ENCODE results near the gene THSD4.
"Not testable (repeated sequence)": the region's sequence is repeated elsewhere in the genome, so short reads cannot be mapped to it uniquely, and the experiment has no call there.

Gene THSD4

GRCh38 chr15:71437404-71437803 is 322.1 kb downstream of the THSD4 start:
- no peak overlapping the region for H3K4me2 ChIP-seq (ENCODE audit: low read depth, low read length, poor library complexity, severe bottlenecking)

GRCh38 chr15:71437919-71438318 is 322.6 kb downstream of the THSD4 start:
- Histone ChIP-seq H4K20me1 (ENCODE audit: insufficient read depth, low read length, poor library complexity, severe bottlenecking) (no peaks in the 10 kb centered on the region), H3F3A (ENCODE audit: low read depth) (no peaks in the 10 kb centered on the region), H3K79me2 (ENCODE audit: insufficient read depth, low read length) (no peaks in the 10 kb centered on the region), H3K9me3 (ENCODE audit: insufficient read depth, low read depth, low read length) (no peaks in the 10 kb centered on the region), H3K9me2 (replicated peaks; ENCODE audit: low read depth, low read length) (no peaks in the 10 kb centered on the region), H3K4me1 (ENCODE audit: insufficient read depth, low read length, poor library complexity, severe bottlenecking) (no peaks in the 10 kb centered on the region), H3K36me3 (ENCODE audit: insufficient read depth, low read length) (no peaks in the 10 kb centered on the region), H3K4me2 (ENCODE audit: low read depth, low read length, poor library complexity, severe bottlenecking) (no peak overlapping the region), H3K4me3 (ENCODE audit: low read length, poor library complexity, severe bottlenecking) (no peak overlapping the region), H3K27me3 (ENCODE audit: insufficient read depth, low read length, poor library complexity, severe bottlenecking) (no peaks in the 10 kb centered on the region), H3K9ac (ENCODE audit: low read depth, low read length, poor library complexity, severe bottlenecking) (no peak overlapping the region), H2AFZ (ENCODE audit: low read length) (no peak overlapping the region)
- TF ChIP-seq EZH2phosphoT487 (IDR thresholded peaks at IDR 0.05; ENCODE audit: borderline replicate concordance), result no peak

More at GRCh38 chr15:71437404-71437803, 322.1 kb downstream of the THSD4 start:
- Histone ChIP-seq H3K27me3 (ENCODE audit: insufficient read depth, low read length, poor library complexity, severe bottlenecking) (no peaks in the 10 kb centered on the region), H3K4me3 (ENCODE audit: low read length, poor library complexity, severe bottlenecking) (no peak overlapping the region), H4K20me1 (ENCODE audit: insufficient read depth, low read length, poor library complexity, severe bottlenecking) (no peaks in the 10 kb centered on the region), H3K9ac (ENCODE audit: low read depth, low read length, poor library complexity, severe bottlenecking) (no peak overlapping the region), H2AFZ (ENCODE audit: low read length) (no peak overlapping the region), H3F3A (ENCODE audit: low read depth) (no peaks in the 10 kb centered on the region), H3K9me3 (ENCODE audit: insufficient read depth, low read depth, low read length) (no peaks in the 10 kb centered on the region), H3K36me3 (ENCODE audit: insufficient read depth, low read length) (no peaks in the 10 kb centered on the region), H3K79me2 (ENCODE audit: insufficient read depth, low read length) (no peaks in the 10 kb centered on the region), H3K9me2 (replicated peaks; ENCODE audit: low read depth, low read length) (no peaks in the 10 kb centered on the region), H3K4me1 (ENCODE audit: insufficient read depth, low read length, poor library complexity, severe bottlenecking) (no peaks in the 10 kb centered on the region)
- TF ChIP-seq CTCF (conservative IDR thresholded peaks at IDR 0.05; ENCODE audit: low read length) (no peak), EZH2phosphoT487 (IDR thresholded peaks at IDR 0.05; ENCODE audit: borderline replicate concordance) (no peak)

GRCh38 chr15:71439478-71439877 is 324.2 kb downstream of the THSD4 start:
- not testable (repeated sequence) for H3K4me2 ChIP-seq (ENCODE audit: low read depth, low read length, poor library complexity, severe bottlenecking); H3K9me3 ChIP-seq (ENCODE audit: insufficient read depth, low read depth, low read length); H3K4me3 ChIP-seq (ENCODE audit: low read length, poor library complexity, severe bottlenecking); H4K20me1 ChIP-seq (ENCODE audit: insufficient read depth, low read length, poor library complexity, severe bottlenecking); H3K9ac ChIP-seq (ENCODE audit: low read depth, low read length, poor library complexity, severe bottlenecking); H3F3A ChIP-seq (ENCODE audit: low read depth); H3K79me2 ChIP-seq (ENCODE audit: insufficient read depth, low read length); H3K4me1 ChIP-seq (ENCODE audit: insufficient read depth, low read length, poor library complexity, severe bottlenecking); H2AFZ ChIP-seq (ENCODE audit: low read length); H3K36me3 ChIP-seq (ENCODE audit: insufficient read depth, low read length); H3K27me3 ChIP-seq (ENCODE audit: insufficient read depth, low read length, poor library complexity, severe bottlenecking); H3K9me2 ChIP-seq (replicated peaks; ENCODE audit: low read depth, low read length)

GRCh38 chr15:71440489-71441110 is 325.3 kb downstream of the THSD4 start:
- no peaks in the 10 kb centered on the region for H3K79me2 ChIP-seq (ENCODE audit: insufficient read depth, low read length)
- no peaks in the 10 kb centered on the region for H3K9me3 ChIP-seq (ENCODE audit: insufficient read depth, low read depth, low read length)
- no peaks in the 10 kb centered on the region for H3K36me3 ChIP-seq (ENCODE audit: insufficient read depth, low read length)
- no peaks in the 10 kb centered on the region for H4K20me1 ChIP-seq (ENCODE audit: insufficient read depth, low read length, poor library complexity, severe bottlenecking)
- TF ChIP-seq EZH2phosphoT487 (IDR thresholded peaks at IDR 0.05; ENCODE audit: borderline replicate concordance), result no peak
- TF ChIP-seq CTCF (conservative IDR thresholded peaks at IDR 0.05; ENCODE audit: low read length), result peak; percentile 73
- H3K4me1 ChIP-seq (ENCODE audit: insufficient read depth, low read length, poor library complexity, severe bottlenecking), result peaks cover 6% of the 10 kb centered on the region
- H3K4me3 ChIP-seq (ENCODE audit: low read length, poor library complexity, severe bottlenecking), result no peak overlapping the region
- no peaks in the 10 kb centered on the region for H3K27me3 ChIP-seq (ENCODE audit: insufficient read depth, low read length, poor library complexity, severe bottlenecking)
- H2AFZ ChIP-seq (ENCODE audit: low read length), result peak overlapping the region; percentile 23; the same call in 1 of the 2 replicates
- no peaks in the 10 kb centered on the region for H3K9me2 ChIP-seq (replicated peaks; ENCODE audit: low read depth, low read length)
- no peaks in the 10 kb centered on the region for H3F3A ChIP-seq (ENCODE audit: low read depth)
- no peak overlapping the region for H3K4me2 ChIP-seq (ENCODE audit: low read depth, low read length, poor library complexity, severe bottlenecking)
- no peak overlapping the region for H3K9ac ChIP-seq (ENCODE audit: low read depth, low read length, poor library complexity, severe bottlenecking)

All from Loucy (cell line).